Measurements from ENCODE around the gene COL9A1.

DNA sequence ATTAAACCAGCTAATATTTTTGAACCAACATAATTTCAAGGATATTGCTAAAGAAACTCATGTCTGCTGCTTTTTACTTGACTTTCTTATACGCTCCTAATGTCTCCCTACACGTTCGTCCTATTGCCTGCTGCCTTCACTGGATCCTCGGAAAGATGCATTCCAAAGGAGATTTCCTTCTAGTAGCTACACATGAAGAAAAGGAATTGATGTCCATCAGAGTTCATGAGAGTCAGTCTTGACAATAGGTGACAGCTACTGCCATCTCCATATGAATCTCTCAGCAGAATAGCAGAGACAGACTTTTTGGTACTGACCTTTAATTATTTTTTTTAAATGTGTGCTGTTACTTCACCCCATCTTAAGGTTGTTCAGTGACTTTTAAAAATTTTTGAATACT, 24.2 kb upstream of the COL9A1 start:
- TF ChIP-seq, protein P1, sequence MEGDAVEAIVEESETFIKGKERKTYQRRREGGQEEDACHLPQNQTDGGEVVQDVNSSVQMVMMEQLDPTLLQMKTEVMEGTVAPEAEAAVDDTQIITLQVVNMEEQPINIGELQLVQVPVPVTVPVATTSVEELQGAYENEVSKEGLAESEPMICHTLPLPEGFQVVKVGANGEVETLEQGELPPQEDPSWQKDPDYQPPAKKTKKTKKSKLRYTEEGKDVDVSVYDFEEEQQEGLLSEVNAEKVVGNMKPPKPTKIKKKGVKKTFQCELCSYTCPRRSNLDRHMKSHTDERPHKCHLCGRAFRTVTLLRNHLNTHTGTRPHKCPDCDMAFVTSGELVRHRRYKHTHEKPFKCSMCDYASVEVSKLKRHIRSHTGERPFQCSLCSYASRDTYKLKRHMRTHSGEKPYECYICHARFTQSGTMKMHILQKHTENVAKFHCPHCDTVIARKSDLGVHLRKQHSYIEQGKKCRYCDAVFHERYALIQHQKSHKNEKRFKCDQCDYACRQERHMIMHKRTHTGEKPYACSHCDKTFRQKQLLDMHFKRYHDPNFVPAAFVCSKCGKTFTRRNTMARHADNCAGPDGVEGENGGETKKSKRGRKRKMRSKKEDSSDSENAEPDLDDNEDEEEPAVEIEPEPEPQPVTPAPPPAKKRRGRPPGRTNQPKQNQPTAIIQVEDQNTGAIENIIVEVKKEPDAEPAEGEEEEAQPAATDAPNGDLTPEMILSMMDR (conservative IDR thresholded peaks at IDR 0.05): no peak
- no peak for TF ChIP-seq EZH2 (IDR thresholded peaks at IDR 0.05; ENCODE audit: low read depth)
